ENCODE measurements around the gene GRIK5. TPM values are rescaled to one million over a fixed set of nuclear protein-coding genes. Genes with fewer than 3 reads are reported as not detected.

The GRIK5 gene
- total and polyA plus RNA-seq, 2 donors from 2014 or later = 8.9 to 16.2 TPM

DNA sequence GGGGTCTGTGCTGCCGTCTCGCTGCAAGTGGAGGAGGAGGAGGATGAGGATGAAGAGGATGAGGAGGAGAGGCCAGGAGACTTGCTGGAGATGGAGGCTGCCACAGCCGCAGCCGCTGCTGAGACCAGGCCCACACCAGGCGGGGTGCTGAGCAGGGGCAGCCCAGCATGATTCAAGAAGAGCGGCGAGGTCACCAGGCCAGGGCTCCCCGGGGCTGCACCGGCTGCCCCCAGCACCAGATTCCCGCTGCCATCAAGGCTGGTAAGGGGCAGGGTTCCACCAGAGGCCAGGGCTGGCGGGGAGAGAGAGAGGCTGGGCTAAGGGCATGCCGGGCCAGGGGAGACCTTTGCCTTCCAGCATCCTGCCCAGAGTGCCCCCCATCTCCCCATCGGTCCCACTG lies 21.3 kb upstream of the GRIK5 start:
- no peak overlapping the region for H3K27ac ChIP-seq (ENCODE audit: low read depth in 2 of 2, low read length in 2 of 2)
- intact Hi-C loops (cut with DNase I) = no loop called here
- no peaks in the 10 kb centered on the region for H3K36me3 ChIP-seq (ENCODE audit: control insufficient read depth in 2 of 3, insufficient read depth in 3 of 3, low read length in 3 of 3)
- H3K9ac ChIP-seq (ENCODE audit: low read length in 3 of 3) = no peak overlapping the region
- no peak for FAIRE-seq
- TF ChIP-seq, protein P1, sequence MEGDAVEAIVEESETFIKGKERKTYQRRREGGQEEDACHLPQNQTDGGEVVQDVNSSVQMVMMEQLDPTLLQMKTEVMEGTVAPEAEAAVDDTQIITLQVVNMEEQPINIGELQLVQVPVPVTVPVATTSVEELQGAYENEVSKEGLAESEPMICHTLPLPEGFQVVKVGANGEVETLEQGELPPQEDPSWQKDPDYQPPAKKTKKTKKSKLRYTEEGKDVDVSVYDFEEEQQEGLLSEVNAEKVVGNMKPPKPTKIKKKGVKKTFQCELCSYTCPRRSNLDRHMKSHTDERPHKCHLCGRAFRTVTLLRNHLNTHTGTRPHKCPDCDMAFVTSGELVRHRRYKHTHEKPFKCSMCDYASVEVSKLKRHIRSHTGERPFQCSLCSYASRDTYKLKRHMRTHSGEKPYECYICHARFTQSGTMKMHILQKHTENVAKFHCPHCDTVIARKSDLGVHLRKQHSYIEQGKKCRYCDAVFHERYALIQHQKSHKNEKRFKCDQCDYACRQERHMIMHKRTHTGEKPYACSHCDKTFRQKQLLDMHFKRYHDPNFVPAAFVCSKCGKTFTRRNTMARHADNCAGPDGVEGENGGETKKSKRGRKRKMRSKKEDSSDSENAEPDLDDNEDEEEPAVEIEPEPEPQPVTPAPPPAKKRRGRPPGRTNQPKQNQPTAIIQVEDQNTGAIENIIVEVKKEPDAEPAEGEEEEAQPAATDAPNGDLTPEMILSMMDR (IDR thresholded peaks at IDR 0.05; ENCODE audit: borderline replicate concordance, extremely low read depth, insufficient read depth) = no peak
- no peaks in the 10 kb centered on the region for H3K4me1 ChIP-seq (ENCODE audit: control insufficient read depth in 2 of 3, insufficient read depth in 2 of 3, low read depth in 1 of 3, low read length in 3 of 3)
- no peak for DNase-seq
- H3K4me3 ChIP-seq (ENCODE audit: low read length in 3 of 3) = no peak overlapping the region
- no peaks in the 10 kb centered on the region for H3K9me3 ChIP-seq (ENCODE audit: control insufficient read depth in 2 of 3, insufficient read depth in 1 of 3, low read length in 3 of 3)
- H3K27me3 ChIP-seq (ENCODE audit: control insufficient read depth, insufficient read depth, low read length) = no peaks in the 10 kb centered on the region

DNA sequence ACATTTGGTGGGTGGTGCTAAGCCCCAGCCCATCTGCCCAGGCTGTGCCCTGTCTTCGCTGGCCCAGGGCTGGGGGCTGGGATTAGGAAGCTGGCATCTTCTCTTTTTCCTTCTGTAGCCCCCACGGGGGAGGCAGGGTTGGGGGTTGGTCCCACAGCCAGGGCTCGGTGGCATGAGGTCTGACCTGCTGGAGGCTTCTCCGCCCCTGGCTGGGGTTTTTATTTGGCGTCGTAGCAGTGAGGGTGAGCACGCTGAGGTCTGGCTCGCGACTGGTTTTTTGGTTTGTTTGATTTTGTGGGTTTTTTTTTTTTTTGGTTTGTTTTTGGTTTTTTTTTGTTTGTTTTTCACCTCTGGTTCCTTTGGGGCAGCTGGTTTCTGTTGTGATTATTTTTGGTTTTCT lies 20.7 kb upstream of the GRIK5 start:
- Histone ChIP-seq H3K36me3 (ENCODE audit: control insufficient read depth in 2 of 3, insufficient read depth in 3 of 3, low read length in 3 of 3) (no peaks in the 10 kb centered on the region), H3K4me3 (ENCODE audit: low read length in 3 of 3) (no peak overlapping the region), H3K9me3 (ENCODE audit: control insufficient read depth in 2 of 3, insufficient read depth in 1 of 3, low read length in 3 of 3) (no peaks in the 10 kb centered on the region), H3K9ac (ENCODE audit: low read length in 3 of 3) (no peak overlapping the region), H3K27me3 (ENCODE audit: control insufficient read depth, insufficient read depth, low read length) (no peaks in the 10 kb centered on the region), H3K27ac (ENCODE audit: low read depth in 2 of 2, low read length in 2 of 2) (no peak overlapping the region), H3K4me1 (ENCODE audit: control insufficient read depth in 2 of 3, insufficient read depth in 2 of 3, low read depth in 1 of 3, low read length in 3 of 3) (no peaks in the 10 kb centered on the region)
- no peak for FAIRE-seq
- TF ChIP-seq, protein P1 (IDR thresholded peaks at IDR 0.05; ENCODE audit: borderline replicate concordance, extremely low read depth, insufficient read depth) = no peak
- no peak for DNase-seq
- intact Hi-C loops (cut with DNase I) = no loop called here

DNA sequence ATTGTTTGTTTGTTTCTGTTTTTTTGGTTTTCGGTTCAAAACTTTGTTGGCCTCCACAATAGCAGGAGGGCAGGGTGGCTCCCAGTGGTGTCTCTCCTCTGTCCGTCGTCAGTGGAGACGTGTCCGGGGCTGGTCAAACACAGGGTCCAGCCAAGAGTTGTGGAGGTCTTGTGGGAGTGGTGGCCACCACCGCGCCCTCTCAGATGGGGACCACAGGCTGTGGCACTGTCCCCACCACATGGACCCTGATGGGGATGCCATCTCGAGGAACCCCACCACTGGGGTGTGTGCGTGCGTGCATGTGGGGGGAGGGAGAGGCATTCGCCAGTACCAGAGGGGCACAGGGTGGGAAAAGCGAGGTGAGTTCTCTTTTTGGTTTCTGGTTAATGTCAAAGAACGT lies 19.8 kb upstream of the GRIK5 start:
- H3K36me3 ChIP-seq (ENCODE audit: control insufficient read depth in 2 of 3, insufficient read depth in 3 of 3, low read length in 3 of 3) = no peaks in the 10 kb centered on the region
- TF ChIP-seq, protein P1 (IDR thresholded peaks at IDR 0.05; ENCODE audit: borderline replicate concordance, extremely low read depth, insufficient read depth) = no peak
- H3K9me3 ChIP-seq (ENCODE audit: control insufficient read depth in 2 of 3, insufficient read depth in 1 of 3, low read length in 3 of 3) = no peaks in the 10 kb centered on the region
- H3K4me3 ChIP-seq (ENCODE audit: low read length in 3 of 3) = no peak overlapping the region
- H3K27me3 ChIP-seq (ENCODE audit: control insufficient read depth, insufficient read depth, low read length) = no peaks in the 10 kb centered on the region
- no peak overlapping the region for H3K27ac ChIP-seq (ENCODE audit: low read depth in 2 of 2, low read length in 2 of 2)
- DNase-seq (no peak), FAIRE-seq (no peak)
- H3K4me1 ChIP-seq (ENCODE audit: control insufficient read depth in 2 of 3, insufficient read depth in 2 of 3, low read depth in 1 of 3, low read length in 3 of 3) = no peaks in the 10 kb centered on the region
- no peak overlapping the region for H3K9ac ChIP-seq (ENCODE audit: low read length in 3 of 3)
- intact Hi-C loops (cut with DNase I) = no loop called here

DNA sequence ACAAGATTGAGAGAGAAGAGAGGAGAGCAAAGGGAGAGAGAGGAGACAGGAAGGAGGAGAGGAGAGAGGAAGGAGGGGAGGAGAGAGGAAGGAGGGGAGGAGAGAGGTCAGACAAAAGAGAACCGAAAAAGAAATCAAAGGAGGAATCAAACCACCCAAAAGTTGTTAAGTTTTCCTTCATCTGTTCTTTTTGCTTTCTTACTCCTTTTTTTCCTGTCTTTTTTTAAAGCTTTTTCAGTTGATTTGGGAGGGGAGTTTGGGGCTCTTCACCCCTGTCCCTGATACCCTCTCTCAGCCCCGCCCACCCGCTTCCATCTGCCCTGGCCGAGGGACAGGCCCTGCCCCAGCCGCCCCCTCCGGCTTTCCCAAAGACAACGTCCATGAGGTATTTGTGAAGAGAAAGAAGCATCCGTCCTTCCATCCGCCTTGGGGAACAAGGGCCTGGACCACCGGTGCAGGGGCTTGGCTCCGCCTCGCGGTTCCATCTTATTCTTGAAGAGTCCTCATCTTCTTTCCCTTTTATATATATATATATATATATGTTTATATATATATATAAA lies 19.3 kb upstream of the GRIK5 start:
- TF ChIP-seq, protein P1 (IDR thresholded peaks at IDR 0.05; ENCODE audit: borderline replicate concordance, extremely low read depth, insufficient read depth) = no peak
- no peaks in the 10 kb centered on the region for H3K9me3 ChIP-seq (ENCODE audit: control insufficient read depth in 2 of 3, insufficient read depth in 1 of 3, low read length in 3 of 3)
- no peaks in the 10 kb centered on the region for H3K27me3 ChIP-seq (ENCODE audit: control insufficient read depth, insufficient read depth, low read length)
- intact Hi-C loops (cut with DNase I) = no loop called here
- H3K9ac ChIP-seq (ENCODE audit: low read length in 3 of 3) = no peak overlapping the region
- no peak overlapping the region for H3K4me3 ChIP-seq (ENCODE audit: low read length in 3 of 3)
- FAIRE-seq (no peak), DNase-seq (no peak)
- no peak overlapping the region for H3K27ac ChIP-seq (ENCODE audit: low read depth in 2 of 2, low read length in 2 of 2)
- no peaks in the 10 kb centered on the region for H3K4me1 ChIP-seq (ENCODE audit: control insufficient read depth in 2 of 3, insufficient read depth in 2 of 3, low read depth in 1 of 3, low read length in 3 of 3)
- no peaks in the 10 kb centered on the region for H3K36me3 ChIP-seq (ENCODE audit: control insufficient read depth in 2 of 3, insufficient read depth in 3 of 3, low read length in 3 of 3)

Measured in kidney (tissue), 14 donors.